A549 (cell line): ENCODE data around the gene FAM47C. TPM values are rescaled to one million over a fixed set of nuclear protein-coding genes. Genes with fewer than 3 reads are reported as not detected.
"Not testable (repeated sequence)": the region's sequence is repeated elsewhere in the genome, so short reads cannot be mapped to it uniquely, and the experiment has no call there.

Source experiments
- ATAC-seq, 2 experiments: fragments of 200-7000 bp in 1 of 2; fragments of >200 bp in 1 of 2; cut with Nextera tagmentation in 1 of 2; cut with Tn5 transposase in 1 of 2; 3 replicates each; pipeline versions ENCODE4 v1.8.0 to v1.9.1; 2018 to 2020; ENCODE audit warnings: mild to moderate bottlenecking in 1 of 2, moderate library complexity in 1 of 2
- CTCF ChIA-PET: fragments of 300-600 bp; sonication (Branson Sonifier 250); formaldehyde crosslinking; extraction: SDS; loops from one replicate; lab custom pipeline; 2021; ENCODE audit warnings: antibody characterized with exemption, inconsistent platforms; lab: Yijun Ruan, JAX
- POLR2A ChIA-PET: fragments of 350-600 bp; formaldehyde crosslinking; extraction: SDS; loops from one replicate; lab custom pipeline; 2021; ENCODE audit warnings: antibody characterized with exemption, inconsistent platforms; lab: Yijun Ruan, JAX
- DNase-seq, 2 experiments: peaks; one replicate each; pipeline versions ENCODE4 v3.0.0 to v3.0.0-alpha.2; 2011 to 2016; ENCODE audit warnings: low read depth in 1 of 2, low spot score in 1 of 2
- FAIRE-seq: peaks from 2 replicates; lab custom pipeline; 2011; peaks lifted over from hg19 to GRCh38; lab: Jason Lieb, UNC
- H3K27ac ChIP-seq, 2 experiments: fragments of >200 bp; sonication (Bioruptor Twin); formaldehyde crosslinking; 3 replicates each; pipeline ENCODE4 v1.5.1; 2016 to 2017
- H3K4me1 ChIP-seq: fragments of >200 bp; sonication (Bioruptor Twin); formaldehyde crosslinking; 3 replicates; pipeline ENCODE4 v1.6.1; 2016
- H3K4me2 ChIP-seq: fragments of >200 bp; sonication (Bioruptor Twin); formaldehyde crosslinking; 3 replicates; pipeline ENCODE4 v1.6.1; 2016
- H3K4me3 ChIP-seq: fragments of >200 bp; sonication (Bioruptor Twin); formaldehyde crosslinking; 3 replicates; pipeline ENCODE4 v1.5.1; 2016
- H3K9me3 ChIP-seq: fragments of >200 bp; sonication (Bioruptor Twin); formaldehyde crosslinking; 3 replicates; pipeline ENCODE4 v1.6.1; 2016
- EP300 ChIP-seq, 2 experiments: fragments of >200 bp; sonication (Bioruptor Twin); formaldehyde crosslinking; IDR thresholded peaks; 2 replicates in 1 of 2; 3 replicates in 1 of 2; pipeline ENCODE4 v1.6.1; 2016 to 2017
- FOSB ChIP-seq: fragments of 250-450 bp; sonication (Bioruptor Pico); IDR thresholded peaks from 2 replicates; pipeline ENCODE4 v1.5.0; 2020; ENCODE audit warnings: mild to moderate bottlenecking, moderate library complexity
- FOXS1 ChIP-seq: fragments of 250-450 bp; sonication (Bioruptor Pico); IDR thresholded peaks from 2 replicates; pipeline ENCODE4 v1.5.0; 2020; ENCODE audit warnings: mild to moderate bottlenecking, moderate library complexity
- HDAC2 ChIP-seq: fragments of 200-600 bp; sonication (generic); IDR thresholded peaks from 2 replicates; pipeline ENCODE4 v1.6.1; 2016
- HMGXB4 ChIP-seq: fragments of 250-450 bp; sonication (Bioruptor Pico); IDR thresholded peaks from 2 replicates; pipeline ENCODE4 v1.5.0; 2021; ENCODE audit warnings: mild to moderate bottlenecking, moderate library complexity, borderline replicate concordance
- HOXB13 ChIP-seq: fragments of 250-450 bp; sonication (Bioruptor Pico); IDR thresholded peaks from 2 replicates; pipeline ENCODE4 v1.5.0; 2020; ENCODE audit warnings: low read depth, mild to moderate bottlenecking, moderate library complexity
- JUN ChIP-seq, 2 experiments: fragments of >200 bp; sonication (Bioruptor Twin); formaldehyde crosslinking; IDR thresholded peaks; 2 replicates in 1 of 2; 3 replicates in 1 of 2; pipeline ENCODE4 v1.6.1; 2016 to 2017
- JUNB ChIP-seq: fragments of >200 bp; sonication (Bioruptor Twin); formaldehyde crosslinking; IDR thresholded peaks from 2 replicates; pipeline ENCODE4 v1.6.1; 2016
- MAZ ChIP-seq: fragments of 150-350 bp; IDR thresholded peaks from 2 replicates; pipeline ENCODE4 v1.6.1; 2014; ENCODE audit warnings: antibody characterized with exemption, low read depth, low read length, borderline replicate concordance
- NPAS2 ChIP-seq: fragments of 250-450 bp; sonication (Bioruptor Pico); IDR thresholded peaks from 2 replicates; pipeline ENCODE4 v1.8.0; 2022; ENCODE audit warnings: mild to moderate bottlenecking, moderate library complexity, borderline replicate concordance
- POLR2AphosphoS2 ChIP-seq: conservative IDR thresholded peaks from 2 replicates; pipeline ENCODE4 v1.6.1; 2012; ENCODE audit warnings: low read length, improper control_type of control experiment, inconsistent platforms
- RCOR1 ChIP-seq: fragments of 150-350 bp; IDR thresholded peaks from 2 replicates; pipeline ENCODE4 v1.6.1; 2014; ENCODE audit warnings: antibody characterized with exemption, low read length, low read depth
- REST ChIP-seq: fragments of 200-600 bp; sonication (generic); IDR thresholded peaks from 2 replicates; pipeline ENCODE4 v1.6.1; 2016; ENCODE audit warnings: antibody characterized with exemption, mild to moderate bottlenecking, moderate library complexity
- RNF2 ChIP-seq: fragments of 200-600 bp; sonication (generic); IDR thresholded peaks from 2 replicates; pipeline ENCODE4 v1.6.1; 2016; ENCODE audit warnings: low read depth, mild to moderate bottlenecking, antibody characterized with exemption, moderate library complexity, borderline replicate concordance
- SMC3 ChIP-seq: fragments of >200 bp; sonication (Bioruptor Twin); formaldehyde crosslinking; IDR thresholded peaks from 3 replicates; pipeline ENCODE4 v1.6.1; 2018; ENCODE audit warnings: inconsistent platforms
- ZC3H11A ChIP-seq: fragments of 450-650 bp; IDR thresholded peaks from 2 replicates; pipeline ENCODE4 v1.6.1; 2014; ENCODE audit warnings: antibody characterized with exemption, mild to moderate bottlenecking
- ZFP36 ChIP-seq: fragments of 450-650 bp; IDR thresholded peaks from 2 replicates; pipeline ENCODE4 v1.6.1; 2014; ENCODE audit warnings: borderline replicate concordance; ENCODE audit not compliant: partially characterized antibody
- ZNF302 ChIP-seq: fragments of 250-450 bp; sonication (Bioruptor Pico); IDR thresholded peaks from 2 replicates; pipeline ENCODE4 v1.9.0; 2021; ENCODE audit warnings: inconsistent platforms, mild to moderate bottlenecking, moderate library complexity
- WGBS: methylation state at CpG from one replicate; pipeline ENCODE4 v1.1.6; 2017; ENCODE audit errors: missing lambda C conversion rate; 5-methylcytosine and 5-hydroxymethylcytosine counted together
- polyA minus RNA-seq: library from RNA; depleted of rRNA, polyadenylated mRNA; stranded (reverse); fragments of >200 nt; gene quantifications from 2 replicates; pipeline ENCODE4 v1.2.3, GENCODE V29; 2011; rRNA and poly(A)+ RNA removed
- polyA plus RNA-seq, 4 experiments: library from polyadenylated mRNA; depleted of rRNA in 3 of 4; stranded (reverse); fragments of >200 nt; fragmentation: RNase III in 1 of 4; extraction: RNeasy Plus Mini Kit Qiagen cat#74134 plus additional on column Dnase treatment in 1 of 4; gene quantifications; 2 replicates in 3 of 4; 3 replicates in 1 of 4; pipeline ENCODE4 v1.2.3, GENCODE V29; 2011 to 2017
- TF ChIP-seq, protein P1 (sequence below): fragments of 450-650 bp; IDR thresholded peaks from 2 replicates; pipeline ENCODE4 v1.6.1; 2014; ENCODE audit warnings: antibody characterized with exemption

FAM47C gene
- polyA plus RNA-seq (2011; rRNA removed) = not detected in 2 replicates
- not detected in 2 replicates for polyA plus RNA-seq (2012; cell fraction: cytosol; rRNA removed)
- not detected in 2 replicates for polyA plus RNA-seq (2012; cell fraction: nucleus; rRNA removed)
- polyA plus RNA-seq (2017; fragmentation: RNase III; extraction: RNeasy Plus Mini Kit Qiagen cat#74134 plus additional on column Dnase treatment) = not detected in 3 replicates
- not detected in 2 replicates for polyA minus RNA-seq

DNA sequence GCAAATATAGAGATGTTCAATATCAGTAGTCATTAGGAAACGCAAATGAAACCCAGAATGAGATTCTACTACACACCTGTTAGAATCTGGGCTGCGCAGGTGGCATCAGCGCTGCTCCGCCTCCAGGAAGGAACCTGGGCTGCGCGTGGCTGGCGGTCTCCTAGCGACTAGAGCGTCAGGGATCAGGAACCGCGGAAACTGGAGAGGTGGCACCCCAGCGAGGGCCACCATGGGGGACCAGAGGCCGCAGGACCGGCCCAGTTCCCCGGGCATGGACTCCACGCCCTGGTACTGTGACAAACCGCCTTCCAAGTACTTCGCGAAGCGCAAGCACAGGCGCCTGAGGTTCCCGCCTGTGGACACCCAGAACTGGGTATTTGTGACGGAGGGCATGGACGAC is at the start of gene FAM47C:
Gene FAM47C (plus strand): TSS at position 185 of the 400 bp plus-strand sequence. CDS start 45 bp downstream, at position 230.
- CTCF ChIA-PET, ATAC-seq, H3K4me3 ChIP-seq, DNase-seq, H3K4me1 ChIP-seq, POLR2A ChIA-PET, H3K27ac ChIP-seq, FAIRE-seq, H3K4me2 ChIP-seq, H3K9me3 ChIP-seq: not testable (repeated sequence)
- 69% methylated on average over 7 of the region's 24 CpGs for WGBS

DNA sequence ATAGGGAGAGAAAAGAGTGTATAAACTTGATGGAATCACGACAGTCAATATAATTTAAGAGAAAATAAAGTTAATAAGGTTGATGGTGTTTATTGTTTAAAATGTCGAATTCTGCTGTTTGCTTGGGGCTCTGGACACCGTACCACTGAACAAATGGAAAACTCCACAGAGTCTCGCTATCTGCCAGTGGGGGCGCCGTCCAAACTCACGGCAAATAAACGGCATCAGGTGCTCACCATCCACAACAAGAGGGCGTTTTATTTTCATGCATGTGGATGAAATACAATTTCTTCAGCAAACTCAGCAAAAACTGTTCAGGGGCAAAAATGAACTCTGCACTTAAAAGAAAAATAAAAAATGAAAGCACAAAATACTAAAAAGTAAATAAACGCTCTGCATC is 46.6 kb upstream of the FAM47C start:
- TF ChIP-seq REST = no peak
- no peak for TF ChIP-seq MAZ
- no peak for TF ChIP-seq HMGXB4 (CRISPR knock-in tag)
- TF ChIP-seq FOXS1 = no peak
- no peak for TF ChIP-seq NPAS2 (CRISPR knock-in tag)
- TF ChIP-seq HOXB13 (CRISPR knock-in tag) = no peak
- TF ChIP-seq, protein P1, sequence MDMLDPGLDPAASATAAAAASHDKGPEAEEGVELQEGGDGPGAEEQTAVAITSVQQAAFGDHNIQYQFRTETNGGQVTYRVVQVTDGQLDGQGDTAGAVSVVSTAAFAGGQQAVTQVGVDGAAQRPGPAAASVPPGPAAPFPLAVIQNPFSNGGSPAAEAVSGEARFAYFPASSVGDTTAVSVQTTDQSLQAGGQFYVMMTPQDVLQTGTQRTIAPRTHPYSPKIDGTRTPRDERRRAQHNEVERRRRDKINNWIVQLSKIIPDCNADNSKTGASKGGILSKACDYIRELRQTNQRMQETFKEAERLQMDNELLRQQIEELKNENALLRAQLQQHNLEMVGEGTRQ = no peak
- TF ChIP-seq ZC3H11A = no peak
- TF ChIP-seq JUN (IDR thresholded peaks at IDR 0.05) = no peak
- peak; percentile 6 to 30 for DNase-seq
- peak in 1 of 2 experiments; percentile 68; a peak in 2 of 6 replicates for ATAC-seq
- no peak for FAIRE-seq
- ChIA-PET POLR2A (no interaction called here), CTCF (no interaction called here)
- Histone ChIP-seq H3K4me1 (no peaks in the 10 kb centered on the region), H3K9me3 (no peaks in the 10 kb centered on the region), H3K4me2 (no peak overlapping the region), H3K4me3 (no peak overlapping the region), H3K27ac (no peak overlapping the region)
- 12% methylated on average over 10 of the region's 10 CpGs for WGBS

DNA sequence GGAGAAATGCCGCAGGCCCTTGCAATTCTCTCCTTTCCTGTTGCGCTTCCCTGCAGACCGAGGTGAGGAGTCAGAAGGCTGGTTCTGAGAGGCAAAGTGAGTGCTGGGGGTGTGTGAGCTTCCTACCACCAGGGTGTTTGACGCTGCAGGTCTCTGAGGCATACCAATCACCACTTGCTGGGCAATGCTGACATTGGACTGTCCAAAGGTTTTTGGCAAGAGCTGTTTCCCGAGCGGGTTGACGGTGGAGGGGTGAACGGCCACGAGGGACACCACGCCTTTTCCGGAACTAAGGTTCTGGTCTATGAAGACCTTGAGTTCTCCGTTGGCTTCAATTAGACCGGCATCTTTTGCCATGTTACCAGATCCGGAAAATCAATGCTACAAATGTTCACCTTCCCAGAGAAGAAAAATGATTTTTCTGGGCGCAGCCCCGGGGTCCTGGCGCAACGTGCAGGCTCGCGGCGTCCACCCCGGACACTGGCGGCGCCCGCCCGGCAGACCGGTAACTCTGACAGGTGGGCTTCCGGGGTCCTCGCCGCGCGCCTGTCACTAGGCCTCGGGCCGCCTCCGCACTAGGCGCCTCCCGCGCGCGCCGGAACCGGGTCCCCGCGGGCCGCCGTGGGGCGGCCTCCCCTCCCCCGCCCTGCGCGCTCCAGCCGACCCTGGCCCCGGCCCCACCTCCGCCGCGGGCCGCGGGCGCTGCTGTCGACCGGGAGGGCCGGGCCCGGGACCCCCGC is 44.9 kb upstream of the FAM47C start:
- Histone ChIP-seq H3K27ac (no peak overlapping the region), H3K9me3 (no peaks in the 10 kb centered on the region), H3K4me3 (no peak overlapping the region), H3K4me2 (no peak overlapping the region), H3K4me1 (no peaks in the 10 kb centered on the region)
- ChIA-PET CTCF (no interaction called here), POLR2A (no interaction called here)
- DNase-seq = no peak
- no peak for TF ChIP-seq EP300 (IDR thresholded peaks at IDR 0.05)
- TF ChIP-seq RCOR1 = no peak
- TF ChIP-seq RNF2 = no peak
- no peak for TF ChIP-seq POLR2AphosphoS2
- TF ChIP-seq SMC3 = no peak
- TF ChIP-seq, protein P1 = no peak
- TF ChIP-seq ZNF302 = no peak
- no peak for TF ChIP-seq JUNB
- TF ChIP-seq HDAC2 = no peak
- no peak for TF ChIP-seq ZFP36
- TF ChIP-seq FOSB (CRISPR knock-in tag) = no peak
- 84% methylated on average over 15 of the region's 63 CpGs for WGBS
- no peak for ATAC-seq
- FAIRE-seq = no peak
